ENCODE results near the gene ATXN7. TPM values are rescaled to one million over a fixed set of nuclear protein-coding genes. Genes with fewer than 3 reads are reported as not detected.

Gene ATXN7
- total RNA-seq, 2 experiments from 2014 or later = 15.2 to 35.2 TPM

GRCh38 chr3:63967675-63968611, 104.3 kb downstream of the ATXN7 start:
- H3K4me3 ChIP-seq (ENCODE audit: low read depth, low read length, poor library complexity, severe bottlenecking) = no peak overlapping the region
- H3K79me2 ChIP-seq (ENCODE audit: insufficient read depth, low read depth, low read length) = peaks cover 5% of the 10 kb centered on the region
- H3K9me2 ChIP-seq (ENCODE audit: insufficient read depth, low read length) = no peaks in the 10 kb centered on the region
- no peak overlapping the region for H3K27ac ChIP-seq (ENCODE audit: low read depth, low read length, poor library complexity, severe bottlenecking)
- TF ChIP-seq CTCF (conservative IDR thresholded peaks at IDR 0.05; ENCODE audit: low read length) (no peak), EZH2phosphoT487 (IDR thresholded peaks at IDR 0.05; ENCODE audit: borderline replicate concordance, low read depth, low read length) (no peak)
- BruUV-seq (replicated peaks) = no TSS peak
- no peak overlapping the region; the same call in 1 of the 2 replicates for H3K4me2 ChIP-seq (ENCODE audit: low read length)
- H3K9me3 ChIP-seq (ENCODE audit: low read length) = no peaks in the 10 kb centered on the region
- H2AFZ ChIP-seq (ENCODE audit: low read length) = no peak overlapping the region
- H3K4me1 ChIP-seq (ENCODE audit: insufficient read depth, low read length, poor library complexity, severe bottlenecking) = peaks cover 6% of the 10 kb centered on the region
- peaks cover 12% of the 10 kb centered on the region; the same call in 1 of the 2 replicates for H4K20me1 ChIP-seq (ENCODE audit: insufficient read depth, low read length)
- ChIA-PET CTCF (ENCODE audit: unreplicated experiment) (no interaction called here), POLR2A (interaction anchor here (1.3 to 1.8 kb wide), 2 partner anchors 8 to 10 kb away, joined by 4 read pairs; no protein-coding TSS in a partner anchor)
- DNase-seq (ENCODE audit: low spot score) = no peak
- intact Hi-C loops (cut with micrococcal nuclease; ENCODE audit: unreplicated experiment) = no loop called here
- H3K36me3 ChIP-seq (ENCODE audit: insufficient read depth, low read length) = peaks cover 9% of the 10 kb centered on the region; the same call in 1 of the 2 replicates

- ChIA-PET CTCF (ENCODE audit: unreplicated experiment) (no interaction called here), POLR2A (interaction anchor here (0.7 to 1.4 kb wide), 4 partner anchors 9 to 16 kb away, joined by 3 to 5 read pairs (median 4); no protein-coding TSS in a partner anchor)
- no TSS peak for BruUV-seq (replicated peaks)
- intact Hi-C loops (cut with micrococcal nuclease; ENCODE audit: unreplicated experiment) = no loop called here
- Histone ChIP-seq H3K9me2 (ENCODE audit: insufficient read depth, low read length) (no peaks in the 10 kb centered on the region), H3K36me3 (ENCODE audit: insufficient read depth, low read length) (peaks cover 13% of the 10 kb centered on the region), H3K27ac (ENCODE audit: low read depth, low read length, poor library complexity, severe bottlenecking) (no peak overlapping the region), H3K79me2 (ENCODE audit: insufficient read depth, low read depth, low read length) (peaks cover 5% of the 10 kb centered on the region; the same call in 1 of the 2 replicates), H3K4me1 (ENCODE audit: insufficient read depth, low read length, poor library complexity, severe bottlenecking) (peaks cover 6% of the 10 kb centered on the region), H3K4me2 (ENCODE audit: low read length) (no peak overlapping the region; the same call in 1 of the 2 replicates), H4K20me1 (ENCODE audit: insufficient read depth, low read length) (peaks cover 12% of the 10 kb centered on the region; the same call in 1 of the 2 replicates), H2AFZ (ENCODE audit: low read length) (no peak overlapping the region), H3K4me3 (ENCODE audit: low read depth, low read length, poor library complexity, severe bottlenecking) (no peak overlapping the region), H3K9me3 (ENCODE audit: low read length) (no peaks in the 10 kb centered on the region)
- DNase-seq (ENCODE audit: low spot score) = no peak
- TF ChIP-seq CTCF (conservative IDR thresholded peaks at IDR 0.05; ENCODE audit: low read length) = no peak
- no peak for TF ChIP-seq EZH2phosphoT487 (IDR thresholded peaks at IDR 0.05; ENCODE audit: borderline replicate concordance, low read depth, low read length)
Measured at GRCh38 chr3:63968612-63969350, 105.1 kb downstream of the ATXN7 start.

Data from OCI-LY7 (cell line).